ENCODE measurements around the gene LIPE.

The LIPE gene

DNA sequence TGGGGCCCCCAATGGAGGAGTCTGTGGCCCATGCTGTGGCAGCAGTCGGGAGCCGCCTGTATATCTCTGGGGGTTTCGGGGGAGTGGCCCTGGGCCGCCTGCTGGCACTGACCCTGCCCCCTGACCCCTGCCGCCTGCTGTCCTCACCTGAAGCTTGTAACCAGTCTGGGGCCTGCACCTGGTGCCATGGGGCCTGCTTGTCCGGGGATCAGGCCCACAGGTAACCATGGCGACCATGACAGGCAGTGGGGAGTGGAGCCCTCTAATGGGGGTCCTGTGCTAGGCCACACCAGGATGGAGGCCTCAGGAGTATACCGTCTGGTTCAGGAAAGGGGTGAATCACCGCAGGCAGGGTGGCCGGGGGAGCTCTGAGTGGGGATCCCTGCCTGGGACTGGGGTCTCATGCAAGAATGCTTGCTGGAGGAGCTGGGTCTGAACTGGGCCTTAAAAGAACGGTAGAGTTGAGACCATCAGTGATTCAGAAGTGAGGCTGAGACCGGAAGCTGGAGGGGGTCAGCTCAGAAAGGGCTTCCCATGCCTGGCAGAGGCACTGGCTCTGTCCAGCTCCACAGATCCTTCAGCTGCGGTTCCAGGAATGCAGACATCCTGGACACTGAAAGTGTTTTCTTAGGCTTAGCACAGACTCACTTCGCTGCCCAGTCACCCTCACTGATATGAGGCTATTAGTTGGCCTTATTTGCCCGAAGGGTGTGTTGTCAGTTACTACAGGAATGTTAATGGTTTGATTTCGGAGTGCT, 66.2 kb downstream of the LIPE start:
- Histone ChIP-seq H3K27ac (ENCODE audit: low read depth, low read length, poor library complexity, severe bottlenecking) (no peak overlapping the region), H3K4me3 (ENCODE audit: low read depth, low read length, poor library complexity, severe bottlenecking) (no peak overlapping the region), H3K4me2 (ENCODE audit: low read length) (no peak overlapping the region), H3K9me3 (ENCODE audit: low read length) (peaks cover 12% of the 10 kb centered on the region), H3K79me2 (ENCODE audit: insufficient read depth, low read length) (no peaks in the 10 kb centered on the region), H3F3A (ENCODE audit: insufficient read depth, low read length) (no peaks in the 10 kb centered on the region), H3K27me3 (ENCODE audit: insufficient read depth, low read length) (no peaks in the 10 kb centered on the region), H3K9ac (ENCODE audit: low read length) (no peak overlapping the region), H2AFZ (ENCODE audit: low read length) (no peak overlapping the region), H3K36me3 (ENCODE audit: insufficient read depth, low read length) (peaks cover 19% of the 10 kb centered on the region), H3K9me2 (ENCODE audit: low read depth, low read length) (no peaks in the 10 kb centered on the region), H3K4me1 (ENCODE audit: insufficient read depth, low read length, severe bottlenecking) (peaks cover 18% of the 10 kb centered on the region), H4K20me1 (ENCODE audit: insufficient read depth, low read length) (no peaks in the 10 kb centered on the region)
- no peak for TF ChIP-seq EZH2 (IDR thresholded peaks at IDR 0.05; ENCODE audit: borderline replicate concordance, low read length)
- TF ChIP-seq, protein P1, sequence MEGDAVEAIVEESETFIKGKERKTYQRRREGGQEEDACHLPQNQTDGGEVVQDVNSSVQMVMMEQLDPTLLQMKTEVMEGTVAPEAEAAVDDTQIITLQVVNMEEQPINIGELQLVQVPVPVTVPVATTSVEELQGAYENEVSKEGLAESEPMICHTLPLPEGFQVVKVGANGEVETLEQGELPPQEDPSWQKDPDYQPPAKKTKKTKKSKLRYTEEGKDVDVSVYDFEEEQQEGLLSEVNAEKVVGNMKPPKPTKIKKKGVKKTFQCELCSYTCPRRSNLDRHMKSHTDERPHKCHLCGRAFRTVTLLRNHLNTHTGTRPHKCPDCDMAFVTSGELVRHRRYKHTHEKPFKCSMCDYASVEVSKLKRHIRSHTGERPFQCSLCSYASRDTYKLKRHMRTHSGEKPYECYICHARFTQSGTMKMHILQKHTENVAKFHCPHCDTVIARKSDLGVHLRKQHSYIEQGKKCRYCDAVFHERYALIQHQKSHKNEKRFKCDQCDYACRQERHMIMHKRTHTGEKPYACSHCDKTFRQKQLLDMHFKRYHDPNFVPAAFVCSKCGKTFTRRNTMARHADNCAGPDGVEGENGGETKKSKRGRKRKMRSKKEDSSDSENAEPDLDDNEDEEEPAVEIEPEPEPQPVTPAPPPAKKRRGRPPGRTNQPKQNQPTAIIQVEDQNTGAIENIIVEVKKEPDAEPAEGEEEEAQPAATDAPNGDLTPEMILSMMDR (IDR thresholded peaks at IDR 0.05; ENCODE audit: low read length): peak; percentile 31

DNA sequence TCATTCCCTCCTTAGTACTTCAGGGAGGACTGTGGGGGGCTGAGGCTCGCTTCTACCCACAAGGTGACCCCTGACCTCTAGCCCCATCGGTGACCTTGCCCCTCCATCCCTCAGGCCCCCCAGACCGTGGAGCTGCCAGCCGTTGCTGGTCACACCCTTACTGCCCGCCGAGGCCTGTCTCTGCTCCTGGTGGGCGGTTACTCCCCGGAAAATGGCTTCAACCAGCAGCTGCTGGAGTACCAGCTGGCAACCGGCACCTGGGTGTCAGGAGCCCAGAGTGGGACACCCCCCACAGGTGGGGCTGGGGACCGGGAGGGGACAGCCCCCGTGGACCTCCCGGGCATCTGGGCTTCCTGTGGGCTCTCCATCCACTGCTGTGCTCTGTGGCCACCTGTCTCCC, 69.9 kb downstream of the LIPE start:
- Histone ChIP-seq H4K20me1 (ENCODE audit: insufficient read depth, low read length) (no peaks in the 10 kb centered on the region), H3K27ac (ENCODE audit: low read depth, low read length, poor library complexity, severe bottlenecking) (no peak overlapping the region), H3K36me3 (ENCODE audit: insufficient read depth, low read length) (no peaks in the 10 kb centered on the region), H3K9me2 (ENCODE audit: low read depth, low read length) (no peaks in the 10 kb centered on the region), H3K9me3 (ENCODE audit: low read length) (no peaks in the 10 kb centered on the region), H3K4me2 (ENCODE audit: low read length) (no peak overlapping the region), H3K79me2 (ENCODE audit: insufficient read depth, low read length) (no peaks in the 10 kb centered on the region), H3K4me3 (ENCODE audit: low read depth, low read length, poor library complexity, severe bottlenecking) (no peak overlapping the region), H3K27me3 (ENCODE audit: insufficient read depth, low read length) (no peaks in the 10 kb centered on the region), H3F3A (ENCODE audit: insufficient read depth, low read length) (no peaks in the 10 kb centered on the region), H3K9ac (ENCODE audit: low read length) (no peak overlapping the region), H2AFZ (ENCODE audit: low read length) (no peak overlapping the region), H3K4me1 (ENCODE audit: insufficient read depth, low read length, severe bottlenecking) (peaks cover 1% of the 10 kb centered on the region)
- no peak for TF ChIP-seq EZH2 (IDR thresholded peaks at IDR 0.05; ENCODE audit: borderline replicate concordance, low read length)

DNA sequence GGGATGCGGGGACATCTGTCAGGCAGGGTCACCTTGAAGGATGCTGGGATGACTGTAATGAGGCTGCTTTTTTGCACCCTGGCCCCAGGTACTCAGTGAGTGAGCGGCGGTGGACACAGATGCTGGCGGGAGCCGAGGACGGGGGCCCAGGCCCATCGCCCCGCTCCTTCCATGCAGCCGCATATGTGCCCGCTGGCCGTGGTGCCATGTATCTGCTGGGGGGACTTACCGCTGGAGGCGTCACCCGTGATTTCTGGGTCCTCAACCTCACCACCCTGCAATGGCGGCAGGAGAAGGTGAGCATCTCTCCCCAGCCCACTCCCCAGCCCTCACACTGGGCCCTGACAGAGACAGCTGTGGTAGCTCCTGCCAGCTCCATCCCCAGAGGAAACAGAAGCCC, 70.5 kb downstream of the LIPE start:
- H3F3A ChIP-seq (ENCODE audit: insufficient read depth, low read length): no peaks in the 10 kb centered on the region
- H3K79me2 ChIP-seq (ENCODE audit: insufficient read depth, low read length): no peaks in the 10 kb centered on the region
- no peak overlapping the region for H3K4me3 ChIP-seq (ENCODE audit: low read depth, low read length, poor library complexity, severe bottlenecking)
- no peak overlapping the region for H3K27ac ChIP-seq (ENCODE audit: low read depth, low read length, poor library complexity, severe bottlenecking)
- no peaks in the 10 kb centered on the region for H4K20me1 ChIP-seq (ENCODE audit: insufficient read depth, low read length)
- H3K9me3 ChIP-seq (ENCODE audit: low read length): no peaks in the 10 kb centered on the region
- H3K9me2 ChIP-seq (ENCODE audit: low read depth, low read length): no peaks in the 10 kb centered on the region
- no peak overlapping the region for H2AFZ ChIP-seq (ENCODE audit: low read length)
- H3K4me1 ChIP-seq (ENCODE audit: insufficient read depth, low read length, severe bottlenecking): peaks cover 6% of the 10 kb centered on the region
- TF ChIP-seq EZH2 (IDR thresholded peaks at IDR 0.05; ENCODE audit: borderline replicate concordance, low read length): no peak
- TF ChIP-seq, protein P1 (IDR thresholded peaks at IDR 0.05; ENCODE audit: low read length): no peak
- H3K36me3 ChIP-seq (ENCODE audit: insufficient read depth, low read length): no peaks in the 10 kb centered on the region
- no peak overlapping the region for H3K9ac ChIP-seq (ENCODE audit: low read length)
- no peak overlapping the region for H3K4me2 ChIP-seq (ENCODE audit: low read length)
- H3K27me3 ChIP-seq (ENCODE audit: insufficient read depth, low read length): no peaks in the 10 kb centered on the region

DNA sequence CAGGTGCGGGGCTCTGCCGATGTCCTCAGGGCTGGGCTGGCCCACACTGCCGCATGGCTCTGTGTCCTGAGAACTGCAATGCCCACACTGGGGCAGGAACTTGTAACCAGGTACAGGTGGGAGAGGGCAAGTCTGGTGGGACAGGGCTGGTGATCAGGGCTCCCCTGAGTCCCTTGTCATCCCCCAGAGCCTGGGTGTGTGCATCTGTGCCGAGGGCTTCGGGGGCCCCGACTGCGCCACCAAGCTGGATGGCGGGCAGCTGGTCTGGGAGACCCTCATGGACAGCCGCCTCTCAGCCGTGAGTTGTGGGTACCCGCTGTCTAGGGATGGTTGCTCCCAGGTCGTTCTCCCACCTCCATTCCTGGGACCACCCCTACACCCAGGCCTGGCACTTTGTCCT, 71.3 kb downstream of the LIPE start:
- Histone ChIP-seq H2AFZ (ENCODE audit: low read length) (no peak overlapping the region), H3K4me1 (ENCODE audit: insufficient read depth, low read length, severe bottlenecking) (peaks cover 6% of the 10 kb centered on the region), H4K20me1 (ENCODE audit: insufficient read depth, low read length) (no peaks in the 10 kb centered on the region), H3K79me2 (ENCODE audit: insufficient read depth, low read length) (no peaks in the 10 kb centered on the region), H3K4me3 (ENCODE audit: low read depth, low read length, poor library complexity, severe bottlenecking) (no peak overlapping the region), H3F3A (ENCODE audit: insufficient read depth, low read length) (no peaks in the 10 kb centered on the region), H3K27ac (ENCODE audit: low read depth, low read length, poor library complexity, severe bottlenecking) (no peak overlapping the region), H3K9ac (ENCODE audit: low read length) (no peak overlapping the region), H3K9me2 (ENCODE audit: low read depth, low read length) (no peaks in the 10 kb centered on the region), H3K9me3 (ENCODE audit: low read length) (no peaks in the 10 kb centered on the region), H3K27me3 (ENCODE audit: insufficient read depth, low read length) (no peaks in the 10 kb centered on the region), H3K4me2 (ENCODE audit: low read length) (no peak overlapping the region), H3K36me3 (ENCODE audit: insufficient read depth, low read length) (no peaks in the 10 kb centered on the region)
- TF ChIP-seq, protein P1 (IDR thresholded peaks at IDR 0.05; ENCODE audit: low read length): no peak
- no peak for TF ChIP-seq EZH2 (IDR thresholded peaks at IDR 0.05; ENCODE audit: borderline replicate concordance, low read length)

Measured in OCI-LY1 (cell line).